HFF-Myc (cell line): Measurements from ENCODE around the gene TCF21.

ENCODE experiments used
- DNase-seq: peaks from one replicate; pipeline ENCODE4 v3.0.0-alpha.2; 2011; ENCODE audit warnings: low read depth; ENCODE audit errors: extremely low read depth
- H3K4me3 ChIP-seq: replicated peaks from 2 replicates; pipeline ENCODE4 v1.5.1; 2011; ENCODE audit warnings: low read depth, mild to moderate bottlenecking, control low read depth, low read length
- TF ChIP-seq, protein P1 (sequence below): IDR thresholded peaks from 2 replicates; pipeline ENCODE4 v1.5.1; 2012; ENCODE audit warnings: mild to moderate bottlenecking, low read depth, low read length, control low read depth; ENCODE audit errors: missing control alignments

TCF21 gene

DNA sequence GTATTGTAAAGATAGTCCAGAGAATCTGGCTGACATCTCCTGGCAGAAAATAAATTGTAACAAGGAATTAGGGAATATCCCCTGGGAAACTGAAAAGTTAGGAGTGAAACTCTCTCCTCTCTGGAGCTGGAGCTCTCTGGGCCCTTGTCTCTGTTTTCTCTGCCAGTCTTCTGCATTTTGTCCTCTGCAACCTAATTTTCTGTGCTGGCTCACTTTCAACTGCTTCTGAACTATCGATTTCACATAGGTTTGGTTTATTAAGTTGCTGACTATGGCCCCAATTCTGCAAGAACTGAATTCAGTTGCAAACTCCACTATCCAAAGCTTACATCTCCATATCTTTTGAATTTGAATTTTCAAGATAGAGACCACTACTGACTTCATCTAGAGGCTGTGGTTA is 9.3 kb downstream of the TCF21 start:
- no peak overlapping the region for H3K4me3 ChIP-seq

DNA sequence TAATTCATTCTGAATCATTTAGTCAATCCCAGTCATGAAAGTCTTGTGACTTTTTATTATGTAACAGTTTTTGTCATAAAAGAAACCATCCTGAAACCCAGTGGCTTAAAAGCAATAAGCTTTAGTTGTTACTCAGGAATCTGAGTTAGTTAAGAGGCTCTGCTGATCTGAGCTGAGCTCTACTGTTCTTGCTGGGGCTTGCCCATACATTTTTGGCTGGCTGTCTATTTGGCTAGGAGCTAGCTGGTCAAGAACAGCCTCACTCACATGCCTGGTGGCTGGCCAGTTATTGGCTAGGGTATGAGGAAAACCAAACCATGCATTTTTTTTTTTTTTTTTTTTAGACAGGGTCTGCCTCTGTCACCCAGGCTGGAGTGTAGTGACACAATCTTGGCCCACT is 10.6 kb downstream of the TCF21 start:
- no peak for DNase-seq
- H3K4me3 ChIP-seq, result no peak overlapping the region
- TF ChIP-seq, protein P1, sequence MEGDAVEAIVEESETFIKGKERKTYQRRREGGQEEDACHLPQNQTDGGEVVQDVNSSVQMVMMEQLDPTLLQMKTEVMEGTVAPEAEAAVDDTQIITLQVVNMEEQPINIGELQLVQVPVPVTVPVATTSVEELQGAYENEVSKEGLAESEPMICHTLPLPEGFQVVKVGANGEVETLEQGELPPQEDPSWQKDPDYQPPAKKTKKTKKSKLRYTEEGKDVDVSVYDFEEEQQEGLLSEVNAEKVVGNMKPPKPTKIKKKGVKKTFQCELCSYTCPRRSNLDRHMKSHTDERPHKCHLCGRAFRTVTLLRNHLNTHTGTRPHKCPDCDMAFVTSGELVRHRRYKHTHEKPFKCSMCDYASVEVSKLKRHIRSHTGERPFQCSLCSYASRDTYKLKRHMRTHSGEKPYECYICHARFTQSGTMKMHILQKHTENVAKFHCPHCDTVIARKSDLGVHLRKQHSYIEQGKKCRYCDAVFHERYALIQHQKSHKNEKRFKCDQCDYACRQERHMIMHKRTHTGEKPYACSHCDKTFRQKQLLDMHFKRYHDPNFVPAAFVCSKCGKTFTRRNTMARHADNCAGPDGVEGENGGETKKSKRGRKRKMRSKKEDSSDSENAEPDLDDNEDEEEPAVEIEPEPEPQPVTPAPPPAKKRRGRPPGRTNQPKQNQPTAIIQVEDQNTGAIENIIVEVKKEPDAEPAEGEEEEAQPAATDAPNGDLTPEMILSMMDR, result no peak

More for the DNA sequence above, 9.3 kb downstream of the TCF21 start:
- no peak for DNase-seq
- TF ChIP-seq, protein P1, result no peak

DNA sequence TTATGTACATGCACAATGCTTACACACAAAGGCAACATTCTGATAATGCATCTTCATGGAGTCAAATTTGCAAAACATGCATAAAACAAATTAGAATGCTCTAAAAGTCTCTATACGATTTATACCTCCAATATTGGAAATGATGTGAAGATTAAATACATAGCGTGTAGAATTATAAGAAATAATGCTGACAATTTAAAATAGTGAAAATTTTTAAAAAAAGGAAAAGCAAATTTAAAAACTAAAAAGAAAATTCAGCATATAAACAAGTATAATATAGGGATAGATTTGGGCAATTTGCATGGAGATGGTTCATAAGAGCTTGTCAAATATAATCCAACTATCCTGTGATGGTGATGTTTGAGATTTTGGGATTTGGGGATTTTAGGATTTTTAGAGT is 14.9 kb downstream of the TCF21 start:
- TF ChIP-seq, protein P1, result no peak
- DNase-seq, result no peak
- no peak overlapping the region for H3K4me3 ChIP-seq

DNA sequence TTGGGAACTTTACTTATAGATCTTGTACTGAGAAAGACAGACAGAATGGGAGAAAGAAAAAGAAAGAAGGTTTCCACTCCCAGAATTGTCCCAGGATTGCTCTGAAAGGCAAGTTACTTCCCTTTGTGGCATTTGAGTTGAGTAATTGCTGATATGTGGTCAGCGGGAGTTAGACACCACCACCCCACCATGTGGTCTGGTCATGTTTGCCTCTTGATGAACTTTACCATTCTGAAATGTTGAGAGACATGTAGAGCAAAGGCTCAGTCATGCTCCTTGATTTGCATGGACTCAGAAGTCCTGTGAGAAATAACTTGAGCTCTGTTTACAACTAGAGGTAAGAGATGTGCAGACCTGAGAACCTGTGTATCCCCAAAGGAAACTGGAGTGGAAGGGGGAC is 17.1 kb downstream of the TCF21 start:
- DNase-seq, result no peak
- no peak overlapping the region for H3K4me3 ChIP-seq
- TF ChIP-seq, protein P1, result no peak

DNA sequence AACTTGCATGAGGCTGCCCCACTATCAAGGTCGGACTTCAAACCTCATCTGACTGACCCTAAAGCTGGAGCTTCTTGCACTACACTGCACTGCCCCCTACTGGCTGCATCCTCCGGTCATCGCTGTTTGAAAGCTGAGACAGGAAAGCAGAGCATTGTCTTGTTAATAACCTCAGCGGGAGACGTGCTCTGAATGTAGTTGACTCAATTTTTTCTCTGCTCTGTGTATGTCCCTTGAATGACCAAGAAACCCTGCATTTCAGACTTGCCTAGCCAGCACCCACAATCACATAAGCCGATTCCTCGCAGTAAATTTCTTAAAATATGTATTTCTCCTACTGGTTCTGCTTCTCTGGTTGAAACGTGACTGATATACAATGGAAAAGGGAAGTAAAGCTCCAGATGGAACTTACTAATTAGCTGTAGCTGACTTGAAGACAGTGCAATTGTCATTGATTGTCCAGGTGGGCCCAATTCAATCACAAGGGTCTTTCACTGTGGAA is 27.8 kb downstream of the TCF21 start:
- peak; percentile 80 for DNase-seq
- H3K4me3 ChIP-seq, result no peak overlapping the region
- TF ChIP-seq, protein P1, result peak; percentile 98

DNA sequence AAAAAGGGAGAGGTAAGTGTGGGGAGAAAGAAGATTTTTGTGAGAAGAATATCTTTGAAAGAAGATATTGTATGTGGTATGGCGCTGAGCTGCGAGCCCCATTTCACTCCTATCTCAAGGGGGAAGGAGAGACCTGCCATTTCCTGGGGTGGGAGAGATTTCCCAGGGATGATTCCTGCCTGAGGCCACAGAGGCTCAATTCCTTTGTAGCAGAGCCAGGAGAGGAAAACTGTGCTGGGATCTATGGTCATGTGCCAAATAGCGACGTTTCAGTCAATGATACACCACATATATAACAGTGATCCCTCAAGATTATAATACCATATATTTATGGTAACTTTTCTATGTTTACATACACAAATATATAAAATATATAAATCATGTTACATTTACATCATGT is 28.9 kb downstream of the TCF21 start:
- TF ChIP-seq, protein P1, result no peak
- DNase-seq, result no peak

DNA sequence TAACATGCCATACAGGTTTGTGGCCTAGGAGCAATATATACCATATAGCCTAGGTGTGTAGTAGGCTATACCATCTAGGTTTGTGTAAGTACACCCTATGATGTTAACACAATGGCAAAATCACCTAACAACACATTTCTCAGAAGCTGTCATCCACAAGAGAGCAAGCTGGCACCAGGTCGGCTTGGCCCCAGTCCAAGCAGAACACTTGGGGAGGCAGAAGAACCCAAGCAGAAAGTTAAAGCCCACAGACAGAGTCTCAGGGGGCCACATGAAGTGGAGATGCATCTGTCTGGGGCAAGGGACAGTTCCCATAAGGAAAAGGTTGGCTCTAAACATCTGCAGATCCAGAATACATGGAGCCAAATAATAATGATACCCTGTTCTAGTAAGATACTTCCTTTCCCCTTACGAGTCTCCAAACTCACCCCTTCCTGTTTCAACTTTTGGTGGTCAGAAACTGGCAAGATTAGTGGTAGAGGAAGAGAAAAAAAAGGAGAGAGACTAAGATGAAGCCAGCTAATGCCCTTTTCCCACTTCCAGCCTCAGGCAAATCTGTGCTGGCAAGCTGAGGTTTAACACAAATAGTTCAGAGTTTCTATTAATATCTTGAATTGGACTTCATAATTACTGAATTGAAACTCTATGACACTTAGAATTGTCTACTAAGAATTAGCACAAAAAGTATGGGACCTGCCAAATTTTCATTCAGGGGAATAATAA is 29.5 kb downstream of the TCF21 start:
- DNase-seq, result no peak
- TF ChIP-seq, protein P1, result no peak
- no peak overlapping the region for H3K4me3 ChIP-seq

More for the DNA sequence above, 28.9 kb downstream of the TCF21 start:
- no peak overlapping the region for H3K4me3 ChIP-seq
